HepG2 (cell line): ENCODE measurements around the gene ACD. TPM values are rescaled to one million over a fixed set of nuclear protein-coding genes. Genes with fewer than 3 reads are reported as not detected.

ENCODE experiments used
- BCL6 ChIP-seq: IDR thresholded peaks from 2 replicates; pipeline ENCODE4 v1.6.1; 2016; ENCODE audit warnings: missing genetic modification reagents, missing compliant biosample characterization
- CENPT ChIP-seq: sonication (generic); formaldehyde crosslinking; IDR thresholded peaks from 2 replicates; pipeline ENCODE4 v1.8.0; 2022; ENCODE audit warnings: low read depth, mild to moderate bottlenecking, moderate library complexity, missing genetic modification reagents
- MED8 ChIP-seq: sonication (generic); formaldehyde crosslinking; IDR thresholded peaks from 2 replicates; pipeline ENCODE4 v1.8.1; 2023; ENCODE audit warnings: mild to moderate bottlenecking, missing genetic modification reagents; ENCODE audit not compliant: insufficient replicate concordance
- NFKBIZ ChIP-seq: IDR thresholded peaks from 2 replicates; pipeline ENCODE4 v1.6.1; 2018; ENCODE audit warnings: missing genetic modification reagents, missing compliant biosample characterization
- NR2C2 ChIP-seq: sonication (generic); formaldehyde crosslinking; IDR thresholded peaks from 2 replicates; pipeline ENCODE4 v1.4.0; 2020; ENCODE audit warnings: missing genetic modification reagents, mild to moderate bottlenecking, moderate library complexity, borderline replicate concordance
- PITX1 ChIP-seq: sonication (generic); formaldehyde crosslinking; IDR thresholded peaks from 2 replicates; pipeline ENCODE4 v1.5.1; 2020; ENCODE audit warnings: mild to moderate bottlenecking, missing genetic modification reagents
- SNAI1 ChIP-seq: sonication (generic); formaldehyde crosslinking; IDR thresholded peaks from 2 replicates; pipeline ENCODE4 v1.5.0; 2020; ENCODE audit warnings: mild to moderate bottlenecking, missing genetic modification reagents, borderline replicate concordance
- SOX6 ChIP-seq, 2 experiments: fragments of 450-650 bp in 1 of 2; sonication (generic) in 1 of 2; formaldehyde crosslinking in 1 of 2; IDR thresholded peaks; 2 replicates each; pipeline versions ENCODE4 v1.4.0 to v1.6.1; 2017 to 2020; ENCODE audit warnings: antibody characterized with exemption in 1 of 2, mild to moderate bottlenecking in 1 of 2, missing genetic modification reagents in 1 of 2
- ZBTB38 ChIP-seq: sonication (generic); formaldehyde crosslinking; IDR thresholded peaks from 2 replicates; pipeline ENCODE4 v1.5.1; 2020; ENCODE audit warnings: mild to moderate bottlenecking, missing genetic modification reagents
- ZNF207 ChIP-seq: fragments of 450-650 bp; IDR thresholded peaks from 2 replicates; pipeline ENCODE4 v1.6.1; 2016; ENCODE audit warnings: antibody characterized with exemption, borderline replicate concordance
- ZNF432 ChIP-seq: sonication (generic); formaldehyde crosslinking; IDR thresholded peaks from 2 replicates; pipeline ENCODE4 v1.5.0; 2020; ENCODE audit warnings: missing genetic modification reagents, mild to moderate bottlenecking, borderline replicate concordance
- ZNF737 ChIP-seq: sonication (generic); formaldehyde crosslinking; IDR thresholded peaks from 2 replicates; pipeline ENCODE4 v1.5.0; 2020; ENCODE audit warnings: missing genetic modification reagents, mild to moderate bottlenecking, borderline replicate concordance
- ZNF749 ChIP-seq: sonication (generic); formaldehyde crosslinking; IDR thresholded peaks from 2 replicates; pipeline ENCODE4 v1.8.0; 2022; ENCODE audit warnings: mild to moderate bottlenecking, missing genetic modification reagents, moderate library complexity, borderline replicate concordance
- ZSCAN31 ChIP-seq: sonication (generic); formaldehyde crosslinking; IDR thresholded peaks from 2 replicates; pipeline ENCODE4 v1.5.0; 2020; ENCODE audit warnings: low read depth, mild to moderate bottlenecking, missing genetic modification reagents
- polyA plus RNA-seq, 8 experiments: library from polyadenylated mRNA; depleted of rRNA in 3 of 8; stranded (reverse) in 7 of 8; unstranded in 1 of 8; fragments of >200 nt; fragmentation: Illumina TruSeq in 4 of 8; extraction: Trizol in 4 of 8; gene quantifications; 2 replicates each; pipeline versions ENCODE4 v1.2.1 to v1.2.3, GENCODE V29; 2011 to 2016; ENCODE audit warnings: low read depth in 4 of 8, missing spikeins in 1 of 8, mixed read lengths in 1 of 8; ENCODE audit not compliant: insufficient read depth in 1 of 8
- total RNA-seq, 5 experiments: library from RNA; depleted of rRNA; stranded (reverse); fragments of >200 nt; fragmentation: Illumina TruSeq; extraction: Trizol; gene quantifications; 2 replicates each; pipeline ENCODE4 v1.2.3, GENCODE V29; 2016; ENCODE audit warnings: low read depth in 1 of 5
- TF ChIP-seq, protein P1 (sequence below): sonication (generic); formaldehyde crosslinking; IDR thresholded peaks from 2 replicates; pipeline ENCODE4 v1.5.1; 2020; ENCODE audit warnings: missing genetic modification reagents, mild to moderate bottlenecking, borderline replicate concordance
- TF ChIP-seq, protein P2 (sequence below): sonication (generic); formaldehyde crosslinking; IDR thresholded peaks from 2 replicates; pipeline ENCODE4 v1.4.0; 2020; ENCODE audit warnings: missing genetic modification reagents
- TF ChIP-seq, protein P3 (sequence below): sonication (generic); formaldehyde crosslinking; IDR thresholded peaks from 2 replicates; pipeline ENCODE4 v1.8.1; 2022; ENCODE audit warnings: low read depth, mild to moderate bottlenecking, missing genetic modification reagents
- TF ChIP-seq, protein P4 (sequence below): sonication (generic); formaldehyde crosslinking; IDR thresholded peaks from 2 replicates; pipeline ENCODE4 v1.4.0; 2020; ENCODE audit warnings: missing genetic modification reagents
- TF ChIP-seq, protein P5 (sequence below): sonication (generic); formaldehyde crosslinking; conservative IDR thresholded peaks from 2 replicates; pipeline ENCODE4 v1.4.0; 2020; ENCODE audit warnings: missing genetic modification reagents

ACD gene
- total and polyA plus RNA-seq, 2 of the 13 experiments (the other 11 are each of a cell fraction or from before 2014, with no cell fraction given) = 32.6 to 38.3 TPM

DNA sequence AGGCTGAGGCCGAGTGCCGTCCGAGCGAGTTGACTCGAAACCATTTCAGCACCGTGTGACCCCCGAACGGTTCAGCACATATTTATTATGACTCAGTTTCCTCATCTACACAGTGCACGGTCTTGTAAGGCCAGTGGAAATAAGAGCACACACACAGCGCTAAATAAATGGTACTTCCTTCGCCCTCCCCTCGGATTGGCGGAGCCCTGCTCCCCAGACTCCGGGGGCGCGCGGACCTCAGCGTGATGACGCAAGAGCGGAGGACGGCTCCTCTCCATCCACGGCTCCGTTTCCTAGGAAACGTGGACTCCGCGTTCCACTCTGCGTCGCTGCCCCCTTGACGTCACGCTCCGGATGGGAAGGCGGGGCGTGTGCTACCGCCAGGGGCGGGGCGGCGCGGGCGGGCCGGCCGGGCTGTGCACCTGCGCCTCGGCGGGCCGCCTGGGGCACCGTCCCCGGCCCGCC, 536 bp upstream of the ACD start, which contains the start of gene PARD6A (continued):
- TF ChIP-seq, protein P1, sequence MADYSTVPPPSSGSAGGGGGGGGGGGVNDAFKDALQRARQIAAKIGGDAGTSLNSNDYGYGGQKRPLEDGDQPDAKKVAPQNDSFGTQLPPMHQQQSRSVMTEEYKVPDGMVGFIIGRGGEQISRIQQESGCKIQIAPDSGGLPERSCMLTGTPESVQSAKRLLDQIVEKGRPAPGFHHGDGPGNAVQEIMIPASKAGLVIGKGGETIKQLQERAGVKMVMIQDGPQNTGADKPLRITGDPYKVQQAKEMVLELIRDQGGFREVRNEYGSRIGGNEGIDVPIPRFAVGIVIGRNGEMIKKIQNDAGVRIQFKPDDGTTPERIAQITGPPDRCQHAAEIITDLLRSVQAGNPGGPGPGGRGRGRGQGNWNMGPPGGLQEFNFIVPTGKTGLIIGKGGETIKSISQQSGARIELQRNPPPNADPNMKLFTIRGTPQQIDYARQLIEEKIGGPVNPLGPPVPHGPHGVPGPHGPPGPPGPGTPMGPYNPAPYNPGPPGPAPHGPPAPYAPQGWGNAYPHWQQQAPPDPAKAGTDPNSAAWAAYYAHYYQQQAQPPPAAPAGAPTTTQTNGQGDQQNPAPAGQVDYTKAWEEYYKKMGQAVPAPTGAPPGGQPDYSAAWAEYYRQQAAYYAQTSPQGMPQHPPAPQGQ = 0 out of 2 replicates have a peak, but pooled peaks have one; percentile 80
- no peak for TF ChIP-seq PITX1 (CRISPR knock-in tag)
- TF ChIP-seq SOX6 (IDR thresholded peaks at IDR 0.05) = no peak
- peak; percentile 52 for TF ChIP-seq SOX6 (CRISPR knock-in tag; IDR thresholded peaks at IDR 0.05)
- 0 out of 2 replicates have a peak, but pooled peaks have one; percentile 34 for TF ChIP-seq SNAI1 (CRISPR knock-in tag)
- no peak for TF ChIP-seq ZNF432
- TF ChIP-seq CENPT = peak; percentile 72; the same call in 1 of the 2 replicates
- no peak for TF ChIP-seq ZNF737 (CRISPR knock-in tag)
- TF ChIP-seq, protein P2, sequence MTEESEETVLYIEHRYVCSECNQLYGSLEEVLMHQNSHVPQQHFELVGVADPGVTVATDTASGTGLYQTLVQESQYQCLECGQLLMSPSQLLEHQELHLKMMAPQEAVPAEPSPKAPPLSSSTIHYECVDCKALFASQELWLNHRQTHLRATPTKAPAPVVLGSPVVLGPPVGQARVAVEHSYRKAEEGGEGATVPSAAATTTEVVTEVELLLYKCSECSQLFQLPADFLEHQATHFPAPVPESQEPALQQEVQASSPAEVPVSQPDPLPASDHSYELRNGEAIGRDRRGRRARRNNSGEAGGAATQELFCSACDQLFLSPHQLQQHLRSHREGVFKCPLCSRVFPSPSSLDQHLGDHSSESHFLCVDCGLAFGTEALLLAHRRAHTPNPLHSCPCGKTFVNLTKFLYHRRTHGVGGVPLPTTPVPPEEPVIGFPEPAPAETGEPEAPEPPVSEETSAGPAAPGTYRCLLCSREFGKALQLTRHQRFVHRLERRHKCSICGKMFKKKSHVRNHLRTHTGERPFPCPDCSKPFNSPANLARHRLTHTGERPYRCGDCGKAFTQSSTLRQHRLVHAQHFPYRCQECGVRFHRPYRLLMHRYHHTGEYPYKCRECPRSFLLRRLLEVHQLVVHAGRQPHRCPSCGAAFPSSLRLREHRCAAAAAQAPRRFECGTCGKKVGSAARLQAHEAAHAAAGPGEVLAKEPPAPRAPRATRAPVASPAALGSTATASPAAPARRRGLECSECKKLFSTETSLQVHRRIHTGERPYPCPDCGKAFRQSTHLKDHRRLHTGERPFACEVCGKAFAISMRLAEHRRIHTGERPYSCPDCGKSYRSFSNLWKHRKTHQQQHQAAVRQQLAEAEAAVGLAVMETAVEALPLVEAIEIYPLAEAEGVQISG = peak; percentile 32
- TF ChIP-seq BCL6 (CRISPR knock-in tag) = no peak
- no peak for TF ChIP-seq ZNF207
- TF ChIP-seq NR2C2 (CRISPR knock-in tag) = peak; percentile 64; the same call in 1 of the 2 replicates
- 0 out of 2 replicates have a peak, but pooled peaks have one; percentile 73 for TF ChIP-seq ZNF749
- peak; percentile 54; the same call in 1 of the 2 replicates for TF ChIP-seq ZBTB38 (CRISPR knock-in tag)
- TF ChIP-seq, protein P3, sequence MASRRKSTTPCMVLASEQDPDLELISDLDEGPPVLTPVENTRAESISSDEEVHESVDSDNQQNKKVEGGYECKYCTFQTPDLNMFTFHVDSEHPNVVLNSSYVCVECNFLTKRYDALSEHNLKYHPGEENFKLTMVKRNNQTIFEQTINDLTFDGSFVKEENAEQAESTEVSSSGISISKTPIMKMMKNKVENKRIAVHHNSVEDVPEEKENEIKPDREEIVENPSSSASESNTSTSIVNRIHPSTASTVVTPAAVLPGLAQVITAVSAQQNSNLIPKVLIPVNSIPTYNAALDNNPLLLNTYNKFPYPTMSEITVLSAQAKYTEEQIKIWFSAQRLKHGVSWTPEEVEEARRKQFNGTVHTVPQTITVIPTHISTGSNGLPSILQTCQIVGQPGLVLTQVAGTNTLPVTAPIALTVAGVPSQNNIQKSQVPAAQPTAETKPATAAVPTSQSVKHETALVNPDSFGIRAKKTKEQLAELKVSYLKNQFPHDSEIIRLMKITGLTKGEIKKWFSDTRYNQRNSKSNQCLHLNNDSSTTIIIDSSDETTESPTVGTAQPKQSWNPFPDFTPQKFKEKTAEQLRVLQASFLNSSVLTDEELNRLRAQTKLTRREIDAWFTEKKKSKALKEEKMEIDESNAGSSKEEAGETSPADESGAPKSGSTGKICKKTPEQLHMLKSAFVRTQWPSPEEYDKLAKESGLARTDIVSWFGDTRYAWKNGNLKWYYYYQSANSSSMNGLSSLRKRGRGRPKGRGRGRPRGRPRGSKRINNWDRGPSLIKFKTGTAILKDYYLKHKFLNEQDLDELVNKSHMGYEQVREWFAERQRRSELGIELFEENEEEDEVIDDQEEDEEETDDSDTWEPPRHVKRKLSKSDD (CRISPR knock-in tag) = peak; percentile 91
- TF ChIP-seq, protein P4, sequence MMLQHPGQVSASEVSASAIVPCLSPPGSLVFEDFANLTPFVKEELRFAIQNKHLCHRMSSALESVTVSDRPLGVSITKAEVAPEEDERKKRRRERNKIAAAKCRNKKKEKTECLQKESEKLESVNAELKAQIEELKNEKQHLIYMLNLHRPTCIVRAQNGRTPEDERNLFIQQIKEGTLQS (CRISPR knock-in tag) = peak; percentile 94
- TF ChIP-seq MED8 (CRISPR knock-in tag) = peak; percentile 9
- no peak for TF ChIP-seq ZSCAN31 (CRISPR knock-in tag)
- peak; percentile 17; the same call in 1 of the 2 replicates for TF ChIP-seq NFKBIZ (CRISPR knock-in tag)
- TF ChIP-seq, protein P5, sequence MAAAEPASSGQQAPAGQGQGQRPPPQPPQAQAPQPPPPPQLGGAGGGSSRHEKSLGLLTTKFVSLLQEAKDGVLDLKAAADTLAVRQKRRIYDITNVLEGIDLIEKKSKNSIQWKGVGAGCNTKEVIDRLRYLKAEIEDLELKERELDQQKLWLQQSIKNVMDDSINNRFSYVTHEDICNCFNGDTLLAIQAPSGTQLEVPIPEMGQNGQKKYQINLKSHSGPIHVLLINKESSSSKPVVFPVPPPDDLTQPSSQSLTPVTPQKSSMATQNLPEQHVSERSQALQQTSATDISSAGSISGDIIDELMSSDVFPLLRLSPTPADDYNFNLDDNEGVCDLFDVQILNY (CRISPR knock-in tag) = 0 out of 2 replicates have a peak, but pooled peaks have one; percentile 20
